Gastroesophageal sphincter (tissue), 4 donors: ENCODE data around the gene MPND. TPM values are rescaled to one million over a fixed set of nuclear protein-coding genes. Genes with fewer than 3 reads are reported as not detected.

Experiments
- ATAC-seq: fragments of 150-250 bp; one replicate; pipeline ENCODE4 v1.9.1; 2016; ENCODE audit warnings: mild to moderate bottlenecking, moderate library complexity
- H3K27ac ChIP-seq, 4 donors: fragments of 200-600 bp; sonication (generic) in 3 of 4; 1 replicate in 3 of 4; 2 replicates in 1 of 4; pipeline ENCODE4 v1.5.1; 2016 to 2019
- H3K27me3 ChIP-seq: fragments of 200-600 bp; sonication (generic); one replicate; pipeline ENCODE4 v1.5.1; 2019
- H3K36me3 ChIP-seq, 2 donors: fragments of 200-600 bp; sonication (generic); one replicate each; pipeline ENCODE4 v1.5.1; 2019; ENCODE audit warnings: control low read depth in 1 of 2
- H3K4me1 ChIP-seq, 3 donors: fragments of 200-600 bp; sonication (generic); 1 replicate in 2 of 3; 2 replicates in 1 of 3; pipeline ENCODE4 v1.5.1; 2016 to 2019; ENCODE audit warnings: control low read depth in 2 of 3
- H3K4me3 ChIP-seq, 2 donors: fragments of 200-600 bp; sonication (generic); one replicate each; pipeline ENCODE4 v1.5.1; 2019; ENCODE audit warnings: mild to moderate bottlenecking in 1 of 2, moderate library complexity in 1 of 2
- H3K9me3 ChIP-seq, 3 donors: fragments of 200-600 bp; sonication (generic); one replicate each; pipeline ENCODE4 v1.5.1; 2017 to 2019; ENCODE audit warnings: control low read depth in 2 of 3
- CTCF ChIP-seq, 4 experiments: fragments of 200-600 bp in 2 of 4; fragments of 450-650 bp in 2 of 4; sonication (generic) in 1 of 4; IDR thresholded peaks; one replicate each; pipeline ENCODE4 v1.5.1; 2017 to 2019; ENCODE audit warnings: antibody characterized with exemption in 4 of 4, mild to moderate bottlenecking in 2 of 4, moderate library complexity in 2 of 4
- EP300 ChIP-seq: sonication (generic); formaldehyde crosslinking; IDR thresholded peaks from one replicate; pipeline ENCODE4 v1.6.1; 2017; ENCODE audit warnings: antibody characterized with exemption, mild to moderate bottlenecking
- POLR2A ChIP-seq, 2 donors: fragments of 450-650 bp; IDR thresholded peaks; one replicate each; pipeline ENCODE4 v1.6.1; 2017; ENCODE audit warnings: antibody characterized with exemption in 2 of 2, mild to moderate bottlenecking in 2 of 2, moderate library complexity in 1 of 2
- POLR2AphosphoS5 ChIP-seq: sonication (generic); formaldehyde crosslinking; IDR thresholded peaks from one replicate; pipeline ENCODE4 v1.6.1; 2017; ENCODE audit warnings: antibody characterized with exemption
- WGBS, 2 donors: methylation state at CpG; one replicate each; pipeline ENCODE4 v1.1.5; 2018; ENCODE audit warnings: low coverage in 1 of 2; 5-methylcytosine and 5-hydroxymethylcytosine counted together
- total RNA-seq, 4 donors: library from RNA; depleted of rRNA; stranded (reverse); fragments of >200 nt; gene quantifications; one replicate each; pipeline ENCODE4 v1.1.0, GENCODE V29; 2016

MPND gene
- total RNA-seq, 4 donors from 2014 or later: 4.7 to 7.5 (median 6.0) TPM

- no peaks in the 10 kb centered on the region for H3K27me3 ChIP-seq
- H3K9me3 ChIP-seq: no peaks in the 10 kb centered on the region
- H3K4me3 ChIP-seq: no peak overlapping the region
- peaks cover 0 to 10% (median 0%) of the 10 kb centered on the region in 3 donors for H3K4me1 ChIP-seq
- ATAC-seq: no peak
- WGBS, 2 donors: 100% methylated on average over 1 of the region's 12 CpGs; no CpG with 5 or more reads in 1 of the 2 donors
- no peak overlapping the region for H3K27ac ChIP-seq
- TF ChIP-seq POLR2AphosphoS5 (no peak), EP300 (no peak), POLR2A (IDR thresholded peaks at IDR 0.05) (no peak), CTCF (IDR thresholded peaks at IDR 0.05) (no peak)
- peaks cover 0 to 52% of the 10 kb centered on the region in 2 donors for H3K36me3 ChIP-seq
Measured at GRCh38 chr19:4354282-4354681, 10.9 kb downstream of the MPND start.

- Histone ChIP-seq H3K27me3 (no peaks in the 10 kb centered on the region), H3K4me1 (peaks cover 0 to 16% (median 0%) of the 10 kb centered on the region in 3 donors), H3K36me3 (peaks cover 0 to 58% of the 10 kb centered on the region in 2 donors), H3K9me3 (no peaks in the 10 kb centered on the region), H3K4me3 (no peak overlapping the region), H3K27ac (no peak overlapping the region)
- 74% methylated on average over 3 of the region's 17 CpGs; no CpG with 5 or more reads in 1 of the 2 donors for WGBS, 2 donors
- TF ChIP-seq EP300 (no peak), POLR2AphosphoS5 (no peak), POLR2A (IDR thresholded peaks at IDR 0.05) (no peak), CTCF (IDR thresholded peaks at IDR 0.05) (no peak)
- ATAC-seq: no peak
Measured at GRCh38 chr19:4354897-4355296, 11.5 kb downstream of the MPND start.

- H3K36me3 ChIP-seq: peaks cover 0 to 82% of the 10 kb centered on the region in 2 donors
- H3K4me1 ChIP-seq: peaks cover 0 to 35% (median 0%) of the 10 kb centered on the region in 3 donors
- H3K27ac ChIP-seq: no peak overlapping the region
- no peak for TF ChIP-seq POLR2AphosphoS5
- no peak for TF ChIP-seq POLR2A (IDR thresholded peaks at IDR 0.05)
- no peak for TF ChIP-seq EP300
- no peak for TF ChIP-seq CTCF (IDR thresholded peaks at IDR 0.05)
- ATAC-seq: no peak
- H3K27me3 ChIP-seq: no peaks in the 10 kb centered on the region
- WGBS, 2 donors: 60% methylated on average over 1 of the region's 23 CpGs; no CpG with 5 or more reads in 1 of the 2 donors
- no peaks in the 10 kb centered on the region for H3K9me3 ChIP-seq
- no peak overlapping the region for H3K4me3 ChIP-seq
Measured at GRCh38 chr19:4357095-4357797, 13.9 kb downstream of the MPND start.

- Histone ChIP-seq H3K27ac (no peak overlapping the region), H3K36me3 (peaks cover 0 to 89% of the 10 kb centered on the region in 2 donors), H3K4me1 (peaks cover 0 to 29% (median 0%) of the 10 kb centered on the region in 3 donors), H3K27me3 (no peaks in the 10 kb centered on the region), H3K4me3 (no peak overlapping the region), H3K9me3 (no peaks in the 10 kb centered on the region)
- no peak for ATAC-seq
- WGBS, 2 donors: 0% methylated on average over 1 of the region's 16 CpGs; no CpG with 5 or more reads in 1 of the 2 donors
- TF ChIP-seq CTCF (IDR thresholded peaks at IDR 0.05) (no peak), POLR2A (IDR thresholded peaks at IDR 0.05) (no peak), POLR2AphosphoS5 (no peak), EP300 (no peak)
Measured at GRCh38 chr19:4357921-4358326, 14.6 kb downstream of the MPND start.
